PC-9 (cell line): Measurements from ENCODE around the gene TRMT2A. TPM values are rescaled to one million over a fixed set of nuclear protein-coding genes. Genes with fewer than 3 reads are reported as not detected.

Experiments used
- BruUV-seq: library from RNA; stranded (reverse); fragments of 400-500 nt; replicated peaks from 2 replicates; lab custom pipeline; 2021; lab: Mats Ljungman, UMichigan
- CTCF ChIA-PET: fragments of 300-600 bp; sonication (Branson Sonifier 250); formaldehyde crosslinking; loops from one replicate; lab custom pipeline; 2022; ENCODE audit warnings: antibody characterized with exemption; lab: Charles Lee
- POLR2A ChIA-PET: fragments of 300-600 bp; sonication (Branson Sonifier 250); formaldehyde crosslinking; loops from one replicate; lab custom pipeline; 2022; ENCODE audit warnings: antibody characterized with exemption; ENCODE audit not compliant: unreplicated experiment; lab: Charles Lee
- DNase-seq, 2 experiments: peaks; one replicate each; pipeline versions ENCODE4 v3.0.0 to v3.0.0-alpha.2; 2015 to 2022; ENCODE audit warnings: mixed read lengths in 1 of 2
- H2AFZ ChIP-seq: fragments of 200-600 bp; sonication (generic); 2 replicates; pipeline ENCODE4 v1.8.1; 2017; ENCODE audit warnings: antibody characterized with exemption
- H3F3A ChIP-seq: fragments of 200-600 bp; sonication (generic); 2 replicates; pipeline ENCODE4 v1.8.1; 2017; ENCODE audit warnings: antibody characterized with exemption, mild to moderate bottlenecking, low read depth; ENCODE audit not compliant: insufficient read depth
- H3K27ac ChIP-seq: fragments of 200-600 bp; sonication (generic); 2 replicates; pipeline ENCODE4 v1.6.1; 2016; ENCODE audit warnings: mixed run types
- H3K27me3 ChIP-seq: fragments of 200-600 bp; sonication (generic); 2 replicates; pipeline ENCODE4 v1.6.1; 2016; ENCODE audit warnings: low read depth, mixed run types; ENCODE audit not compliant: insufficient read depth
- H3K36me3 ChIP-seq: fragments of 200-600 bp; sonication (generic); 2 replicates; pipeline ENCODE4 v1.6.1; 2016; ENCODE audit warnings: low read depth, mixed run types
- H3K4me1 ChIP-seq: fragments of 200-600 bp; sonication (generic); replicated peaks from 2 replicates; pipeline ENCODE4 v1.6.1; 2016; ENCODE audit warnings: mixed run types; ENCODE audit not compliant: insufficient read depth
- H3K4me2 ChIP-seq: fragments of 200-600 bp; sonication (generic); 2 replicates; pipeline ENCODE4 v1.6.1; 2017; ENCODE audit warnings: mixed run types
- H3K4me3 ChIP-seq: fragments of 200-600 bp; sonication (generic); 2 replicates; pipeline ENCODE4 v1.6.1; 2016; ENCODE audit warnings: mixed run types
- H3K79me2 ChIP-seq: fragments of 200-600 bp; sonication (generic); 2 replicates; pipeline ENCODE4 v1.6.1; 2017; ENCODE audit warnings: low read depth, mixed run types
- H3K9me2 ChIP-seq: fragments of 200-600 bp; sonication (generic); 2 replicates; pipeline ENCODE4 v1.8.1; 2017; ENCODE audit warnings: mild to moderate bottlenecking; ENCODE audit not compliant: insufficient read depth
- H3K9me3 ChIP-seq: fragments of 200-600 bp; sonication (generic); 2 replicates; pipeline ENCODE4 v1.8.1; 2016; ENCODE audit warnings: low read depth; ENCODE audit not compliant: insufficient read depth
- H4K20me1 ChIP-seq: fragments of 200-600 bp; sonication (generic); 2 replicates; pipeline ENCODE4 v1.8.1; 2017; ENCODE audit not compliant: insufficient read depth
- EZH2 ChIP-seq: fragments of 200-600 bp; sonication (generic); IDR thresholded peaks from 2 replicates; pipeline ENCODE4 v1.8.0; 2017; ENCODE audit warnings: antibody characterized with exemption, low read depth
- intact Hi-C: fragments of 100-400 bp; cut with micrococcal nuclease; formaldehyde crosslinking; loops from one replicate; pipeline ENCODE4 v1.10.0; 2022; ENCODE audit not compliant: unreplicated experiment
- total RNA-seq: library from RNA; stranded (reverse); gene quantifications from 2 replicates; pipeline ENCODE4 v1.2.3, GENCODE V29; 2021
- TF ChIP-seq, protein P1 (sequence below): fragments of 200-600 bp; sonication (generic); conservative IDR thresholded peaks from 2 replicates; pipeline ENCODE4 v1.6.1; 2017; ENCODE audit warnings: mixed run types, antibody characterized with exemption, mild to moderate bottlenecking, moderate library complexity

The TRMT2A gene
- total RNA-seq, 1 experiment from 2014 or later = 31.5 TPM

DNA sequence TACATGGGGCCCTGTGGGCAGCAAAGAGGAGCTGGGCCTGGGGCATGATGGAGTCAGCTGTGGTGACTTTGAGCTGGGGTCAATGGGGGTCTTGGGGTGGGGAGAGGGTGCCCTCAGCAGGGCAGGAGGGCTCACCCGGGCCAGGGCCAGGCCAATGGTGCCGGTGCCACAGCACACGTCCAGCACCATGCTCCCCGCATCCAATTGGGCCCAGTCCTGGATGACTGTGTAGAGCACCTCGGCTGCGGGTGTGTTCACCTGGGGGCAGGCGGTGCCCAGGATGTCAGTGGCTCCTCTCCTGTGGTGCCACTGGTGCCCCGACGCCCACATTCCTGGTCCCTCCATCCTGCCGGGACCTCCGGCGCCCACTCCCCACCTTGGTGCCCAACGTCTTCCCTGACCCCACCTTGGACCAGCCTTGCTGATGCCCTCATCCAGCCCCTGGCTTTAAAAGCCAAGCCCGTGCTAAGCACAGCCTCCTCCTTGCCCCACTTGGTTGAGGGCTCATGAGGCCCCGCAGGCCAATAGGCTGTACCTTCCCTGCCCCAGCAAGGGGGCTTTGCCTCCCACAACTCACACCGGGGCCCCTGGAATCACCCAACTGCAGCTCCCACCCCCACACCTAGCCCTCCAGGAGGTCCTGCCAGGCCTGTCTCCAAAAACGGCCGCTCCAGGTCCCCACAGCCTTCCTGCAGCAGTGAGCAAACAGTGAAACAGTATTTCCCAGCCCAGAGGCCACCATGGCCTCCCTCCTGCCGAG lies 3.3 kb downstream of the TRMT2A start:
- Histone ChIP-seq H4K20me1 (no peaks in the 10 kb centered on the region), H3K4me3 (no peak overlapping the region), H2AFZ (no peak overlapping the region), H3K9me3 (no peaks in the 10 kb centered on the region), H3K4me2 (no peak overlapping the region), H3K27ac (no peak overlapping the region), H3K27me3 (no peaks in the 10 kb centered on the region), H3K36me3 (no peaks in the 10 kb centered on the region), H3K79me2 (peaks cover 28% of the 10 kb centered on the region), H3F3A (peaks cover 24% of the 10 kb centered on the region; the same call in 1 of the 2 replicates), H3K4me1 (peaks cover 4% of the 10 kb centered on the region; the same call in 1 of the 2 replicates), H3K9me2 (no peaks in the 10 kb centered on the region)
- DNase-seq = no peak
- intact Hi-C loops = no loop called here
- POLR2A ChIA-PET = interaction anchor here (0.5 kb wide), 1 partner anchor 46 kb away, joined by 11 read pairs; no protein-coding TSS in a partner anchor
- TF ChIP-seq, protein P1, sequence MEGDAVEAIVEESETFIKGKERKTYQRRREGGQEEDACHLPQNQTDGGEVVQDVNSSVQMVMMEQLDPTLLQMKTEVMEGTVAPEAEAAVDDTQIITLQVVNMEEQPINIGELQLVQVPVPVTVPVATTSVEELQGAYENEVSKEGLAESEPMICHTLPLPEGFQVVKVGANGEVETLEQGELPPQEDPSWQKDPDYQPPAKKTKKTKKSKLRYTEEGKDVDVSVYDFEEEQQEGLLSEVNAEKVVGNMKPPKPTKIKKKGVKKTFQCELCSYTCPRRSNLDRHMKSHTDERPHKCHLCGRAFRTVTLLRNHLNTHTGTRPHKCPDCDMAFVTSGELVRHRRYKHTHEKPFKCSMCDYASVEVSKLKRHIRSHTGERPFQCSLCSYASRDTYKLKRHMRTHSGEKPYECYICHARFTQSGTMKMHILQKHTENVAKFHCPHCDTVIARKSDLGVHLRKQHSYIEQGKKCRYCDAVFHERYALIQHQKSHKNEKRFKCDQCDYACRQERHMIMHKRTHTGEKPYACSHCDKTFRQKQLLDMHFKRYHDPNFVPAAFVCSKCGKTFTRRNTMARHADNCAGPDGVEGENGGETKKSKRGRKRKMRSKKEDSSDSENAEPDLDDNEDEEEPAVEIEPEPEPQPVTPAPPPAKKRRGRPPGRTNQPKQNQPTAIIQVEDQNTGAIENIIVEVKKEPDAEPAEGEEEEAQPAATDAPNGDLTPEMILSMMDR = no peak
- TF ChIP-seq EZH2 = no peak
- CTCF ChIA-PET = no interaction called here
- BruUV-seq = no TSS peak

DNA sequence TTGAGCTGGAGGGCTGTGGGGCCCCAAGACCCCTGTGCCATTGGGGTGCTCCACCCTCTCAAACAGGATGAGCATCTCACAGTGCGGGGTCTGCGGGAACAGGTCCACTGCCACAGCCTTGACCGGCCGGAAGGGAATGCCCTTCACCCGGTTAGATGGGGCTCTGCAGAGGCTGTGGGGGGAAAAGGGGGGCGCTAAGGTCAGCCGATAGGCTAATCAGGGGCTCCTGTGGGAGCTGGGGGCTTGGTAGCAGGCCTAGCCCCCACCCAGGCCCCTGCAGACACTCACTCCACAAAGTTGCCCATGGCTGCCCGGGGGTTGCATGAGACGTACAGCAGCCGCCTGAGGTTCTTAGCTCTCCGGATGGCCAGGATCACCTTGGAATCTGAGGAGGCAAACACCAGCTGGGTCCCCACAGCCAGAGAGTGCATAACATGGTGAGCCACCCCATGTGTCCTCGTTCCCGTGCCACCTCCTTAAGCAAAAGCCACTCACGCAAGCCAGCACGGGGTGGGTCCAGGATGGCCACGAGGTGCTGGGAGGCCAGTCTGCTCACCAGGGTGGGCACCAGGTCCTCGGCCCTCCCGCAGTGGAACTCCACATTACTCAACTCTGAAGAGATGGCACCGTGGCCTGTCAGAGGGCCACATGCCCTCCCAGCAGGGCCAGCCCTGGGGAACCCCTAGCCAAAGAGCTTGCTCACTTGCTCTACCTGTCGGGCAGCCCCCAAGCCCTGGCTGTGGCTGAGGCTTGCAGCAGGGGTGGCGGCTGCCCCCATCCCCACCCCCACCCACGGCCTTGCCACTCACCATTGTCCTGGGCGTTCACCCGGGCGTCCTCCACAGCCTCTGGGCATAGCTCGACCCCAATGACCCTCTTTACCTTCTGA lies 4.2 kb downstream of the TRMT2A start:
- CTCF ChIA-PET = no interaction called here
- Histone ChIP-seq H3K9me3 (no peaks in the 10 kb centered on the region), H3K9me2 (no peaks in the 10 kb centered on the region), H3K36me3 (no peaks in the 10 kb centered on the region), H3K79me2 (peaks cover 19% of the 10 kb centered on the region), H3K4me2 (no peak overlapping the region), H3K27ac (no peak overlapping the region), H4K20me1 (no peaks in the 10 kb centered on the region), H3K27me3 (no peaks in the 10 kb centered on the region), H3F3A (peaks cover 24% of the 10 kb centered on the region; the same call in 1 of the 2 replicates), H2AFZ (no peak overlapping the region), H3K4me1 (no peaks in the 10 kb centered on the region), H3K4me3 (no peak overlapping the region)
- TF ChIP-seq, protein P1 = no peak
- no peak for TF ChIP-seq EZH2
- DNase-seq = no peak
- intact Hi-C loops = no loop called here
- POLR2A ChIA-PET = interaction anchor here (0.5 kb wide), 1 partner anchor 47 kb away, joined by 11 read pairs; no protein-coding TSS in a partner anchor
- BruUV-seq = no TSS peak
